IMR-90 (cell line): ENCODE results near the gene RPTOR. TPM values are rescaled to one million over a fixed set of nuclear protein-coding genes. Genes with fewer than 3 reads are reported as not detected.

Source experiments
- ATAC-seq: fragments of 200-7000 bp; cut with Tn5 transposase; 2 replicates; pipeline ENCODE4 v1.9.1; 2020; ENCODE audit warnings: low read depth, mild to moderate bottlenecking, moderate library complexity
- BruUV-seq: library from RNA; stranded (reverse); fragments of 400-500 nt; replicated peaks from 2 replicates; lab custom pipeline; 2021; lab: Mats Ljungman, UMichigan
- CTCF ChIA-PET: fragments of 300-600 bp; formaldehyde crosslinking; extraction: SDS; loops from one replicate; lab custom pipeline; 2021; ENCODE audit warnings: antibody characterized with exemption; lab: Yijun Ruan, JAX
- POLR2A ChIA-PET: fragments of 300-600 bp; sonication (Branson Sonifier 250); formaldehyde crosslinking; loops from one replicate; lab custom pipeline; 2022; ENCODE audit warnings: antibody characterized with exemption; ENCODE audit not compliant: unreplicated experiment; lab: Charles Lee
- DNase-seq: peaks from one replicate; pipeline ENCODE4 v3.0.0; 2013
- H2AFZ ChIP-seq: replicated peaks from 2 replicates; pipeline ENCODE3; 2013; ENCODE audit warnings: low read length, mild to moderate bottlenecking; ENCODE audit not compliant: poor library complexity
- H2AK5ac ChIP-seq: 2 replicates; pipeline ENCODE4 v1.6.1; 2013; ENCODE audit warnings: low read depth, low read length, inconsistent platforms
- H2AK9ac ChIP-seq: replicated peaks from 2 replicates; pipeline ENCODE3; 2013; ENCODE audit warnings: mild to moderate bottlenecking, low read depth, low read length, moderate library complexity; ENCODE audit not compliant: poor library complexity
- H2BK120ac ChIP-seq: 2 replicates; pipeline ENCODE4 v1.6.1; 2013; ENCODE audit warnings: low read depth, low read length, inconsistent platforms
- H2BK15ac ChIP-seq: 3 replicates; pipeline ENCODE4 v1.6.1; 2013; ENCODE audit warnings: low read depth, low read length, inconsistent platforms
- H2BK20ac ChIP-seq: 2 replicates; pipeline ENCODE4 v1.6.1; 2013; ENCODE audit warnings: low read depth, mild to moderate bottlenecking, inconsistent platforms, low read length, moderate library complexity
- H2BK5ac ChIP-seq: 2 replicates; pipeline ENCODE4 v1.6.1; 2013; ENCODE audit warnings: mild to moderate bottlenecking, low read depth, low read length, inconsistent platforms; ENCODE audit not compliant: poor library complexity, severe bottlenecking
- H3K14ac ChIP-seq: replicated peaks from 2 replicates; pipeline ENCODE4 v1.6.1; 2013; ENCODE audit warnings: low read depth, low read length, inconsistent platforms
- H3K18ac ChIP-seq: 2 replicates; pipeline ENCODE4 v1.6.1; 2013; ENCODE audit warnings: low read depth, low read length, control low read depth
- H3K23ac ChIP-seq: 2 replicates; pipeline ENCODE4 v1.6.1; 2013; ENCODE audit warnings: low read depth, low read length, inconsistent platforms
- H3K27ac ChIP-seq: 2 replicates; pipeline ENCODE4 v1.5.1; 2013; ENCODE audit warnings: mild to moderate bottlenecking, control low read depth, low read length; ENCODE audit not compliant: insufficient read depth
- H3K27me3 ChIP-seq: 2 replicates; pipeline ENCODE4 v1.6.1; 2013; ENCODE audit warnings: low read length; ENCODE audit not compliant: control insufficient read depth, insufficient read depth
- H3K36me3 ChIP-seq: 2 replicates; pipeline ENCODE4 v1.6.1; 2013; ENCODE audit warnings: low read length, mixed read lengths; ENCODE audit not compliant: control insufficient read depth, insufficient read depth
- H3K4ac ChIP-seq: 2 replicates; pipeline ENCODE4 v1.6.1; 2013; ENCODE audit warnings: low read depth, low read length, inconsistent platforms
- H3K4me1 ChIP-seq: 2 replicates; pipeline ENCODE4 v1.6.1; 2013; ENCODE audit warnings: low read length, mixed read lengths; ENCODE audit not compliant: control insufficient read depth, insufficient read depth
- H3K4me2 ChIP-seq: 2 replicates; pipeline ENCODE4 v1.6.1; 2013; ENCODE audit warnings: low read depth, mild to moderate bottlenecking, control low read depth, low read length, moderate library complexity
- H3K4me3 ChIP-seq: 2 replicates; pipeline ENCODE4 v1.5.1; 2013; ENCODE audit warnings: low read depth, mild to moderate bottlenecking, control low read depth, low read length, moderate library complexity; ENCODE audit not compliant: insufficient read depth
- H3K56ac ChIP-seq: 2 replicates; pipeline ENCODE4 v1.6.1; 2013; ENCODE audit warnings: low read length, inconsistent platforms; ENCODE audit not compliant: insufficient read depth; ENCODE audit errors: extremely low read depth
- H3K79me1 ChIP-seq, 2 experiments: 2 replicates each; pipeline ENCODE4 v1.6.1; 2013; ENCODE audit warnings: low read length in 2 of 2, inconsistent platforms in 1 of 2, low read depth in 1 of 2
- H3K9ac ChIP-seq: 2 replicates; pipeline ENCODE4 v1.6.1; 2013; ENCODE audit warnings: low read depth, low read length, control low read depth
- H3K9me1 ChIP-seq: 2 replicates; pipeline ENCODE4 v1.6.1; 2013; ENCODE audit warnings: low read length, inconsistent platforms; ENCODE audit not compliant: insufficient read depth
- H3K9me3 ChIP-seq: 2 replicates; pipeline ENCODE4 v1.6.1; 2013; ENCODE audit warnings: low read length; ENCODE audit not compliant: control insufficient read depth, insufficient read depth
- H4K20me1 ChIP-seq: 2 replicates; pipeline ENCODE4 v1.6.1; 2013; ENCODE audit warnings: low read length, inconsistent platforms; ENCODE audit not compliant: insufficient read depth
- H4K5ac ChIP-seq: 2 replicates; pipeline ENCODE4 v1.6.1; 2013; ENCODE audit warnings: mild to moderate bottlenecking, low read depth, low read length, control low read depth
- H4K8ac ChIP-seq, 2 experiments: 2 replicates each; pipeline ENCODE4 v1.6.1; 2013; ENCODE audit warnings: low read depth in 2 of 2, low read length in 2 of 2, control low read depth in 1 of 2, inconsistent platforms in 1 of 2
- H4K91ac ChIP-seq: 2 replicates; pipeline ENCODE4 v1.6.1; 2013; ENCODE audit warnings: low read depth, low read length, inconsistent platforms; ENCODE audit not compliant: insufficient read depth
- CEBPB ChIP-seq: IDR thresholded peaks from 2 replicates; pipeline ENCODE4 v1.6.1; 2012; ENCODE audit warnings: low read depth, low read length, improper control_type of control experiment
- FOS ChIP-seq: fragments of 150-350 bp; IDR thresholded peaks from 2 replicates; pipeline ENCODE4 v1.6.1; 2016; ENCODE audit warnings: low read depth, low read length
- MAFK ChIP-seq: IDR thresholded peaks from 2 replicates; pipeline ENCODE4 v1.6.1; 2012; ENCODE audit warnings: low read depth, low read length, improper control_type of control experiment
- MAZ ChIP-seq: IDR thresholded peaks from 2 replicates; pipeline ENCODE4 v1.6.1; 2012; ENCODE audit warnings: low read depth, mild to moderate bottlenecking, low read length, improper control_type of control experiment, moderate library complexity, borderline replicate concordance
- MXI1 ChIP-seq: IDR thresholded peaks from 2 replicates; pipeline ENCODE4 v1.6.1; 2012; ENCODE audit warnings: low read depth, mild to moderate bottlenecking, low read length, moderate library complexity, borderline replicate concordance
- NFE2L2 ChIP-seq: fragments of 150-350 bp; IDR thresholded peaks from 2 replicates; pipeline ENCODE4 v1.6.1; 2016; ENCODE audit warnings: low read depth, mild to moderate bottlenecking, low read length
- SMC3 ChIP-seq: fragments of 150-350 bp; IDR thresholded peaks from 2 replicates; pipeline ENCODE4 v1.6.1; 2016; ENCODE audit warnings: low read depth, mild to moderate bottlenecking, antibody characterized with exemption, low read length, moderate library complexity
- WGBS, 2 experiments: methylation state at CpG; one replicate each; pipeline versions ENCODE4 v1.1.5 to v1.1.7; 2013; ENCODE audit warnings: missing lambda C conversion rate in 2 of 2; ENCODE audit not compliant: insufficient read length in 1 of 2; ENCODE audit errors: extremely low coverage in 2 of 2; 5-methylcytosine and 5-hydroxymethylcytosine counted together
- dilution Hi-C: fragments of 300-500 bp; cut with HindIII; formaldehyde crosslinking; loops from one replicate; pipeline ENCODE4 v1.14.3; 2018; ENCODE audit warnings: low sequenced_read_pairs; ENCODE audit not compliant: unreplicated experiment
- in situ Hi-C: fragments of 300-500 bp; cut with MboI; formaldehyde crosslinking; loops from 3 replicates; pipeline ENCODE4 v1.14.3; 2019; ENCODE audit warnings: low sequenced_read_pairs, inconsistent platforms, mixed read lengths
- intact Hi-C: fragments of 100-400 bp; cut with micrococcal nuclease; formaldehyde crosslinking; loops from 2 replicates; pipeline ENCODE4 v1.10.0; 2022
- polyA plus RNA-seq, 3 experiments: library from polyadenylated mRNA; depleted of rRNA; stranded (reverse); fragments of >200 nt; gene quantifications; 2 replicates each; pipeline ENCODE4 v1.2.3, GENCODE V29; 2012; ENCODE audit warnings: low replicate concordance in 1 of 3
- total RNA-seq: library from RNA; depleted of rRNA; stranded (reverse); fragments of >200 nt; gene quantifications from 2 replicates; pipeline ENCODE4 v1.2.3, GENCODE V29; 2012
- TF ChIP-seq, protein P1 (sequence below): fragments of 150-350 bp; IDR thresholded peaks from 2 replicates; pipeline ENCODE4 v1.6.1; 2017; ENCODE audit warnings: mild to moderate bottlenecking, antibody characterized with exemption, low read length, low read depth

The RPTOR gene
- total and polyA plus RNA-seq, 2 of the 4 experiments (the other 2 are of a cell fraction) = 10.8 to 14.7 TPM

DNA sequence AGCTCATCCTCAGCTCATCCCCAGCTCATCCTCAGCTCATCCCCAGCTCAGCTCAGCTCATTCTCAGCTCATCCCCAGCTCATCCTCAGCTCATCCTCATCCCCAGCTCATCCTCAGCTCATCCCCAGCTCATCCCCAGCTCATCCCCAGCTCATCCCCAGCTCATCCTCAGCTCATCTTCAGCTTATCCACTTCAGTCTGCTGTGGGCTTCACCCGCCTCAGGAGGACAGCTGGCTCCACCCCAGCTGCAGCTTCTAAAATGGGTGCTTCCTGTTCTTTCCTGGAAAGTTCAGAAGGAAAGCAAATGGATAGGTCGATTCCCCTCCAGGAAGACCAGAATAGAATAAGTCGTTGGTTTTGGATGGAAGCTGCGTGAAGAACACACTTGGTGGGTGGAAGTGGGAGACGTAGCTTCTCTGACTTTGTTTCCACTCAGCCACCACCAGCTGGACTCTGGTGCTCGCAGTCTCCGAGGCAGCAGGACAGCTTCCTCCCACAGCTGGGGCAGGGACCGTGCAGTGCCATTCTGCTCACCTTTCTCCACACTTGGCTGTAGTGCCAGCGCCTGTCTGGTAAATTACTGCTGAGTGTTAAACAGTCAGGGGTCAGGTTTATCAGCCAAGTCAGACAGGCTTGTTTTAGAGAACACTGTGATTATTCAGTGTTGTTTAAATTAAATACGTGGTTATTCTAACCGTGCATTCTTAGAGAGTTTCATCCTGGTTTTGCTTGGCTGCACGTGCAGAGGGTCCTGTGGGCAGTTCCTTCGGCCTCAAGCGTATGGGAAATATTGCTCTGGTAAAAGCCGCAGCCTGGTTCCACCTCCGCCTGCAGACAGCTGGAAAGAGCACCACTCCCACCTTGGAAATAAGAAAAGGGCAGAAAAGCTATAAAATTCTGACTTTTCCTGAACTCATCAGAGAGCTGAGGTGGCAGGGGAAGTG is 386.0 kb downstream of the RPTOR start (continued):
- no peak for TF ChIP-seq MAZ

DNA sequence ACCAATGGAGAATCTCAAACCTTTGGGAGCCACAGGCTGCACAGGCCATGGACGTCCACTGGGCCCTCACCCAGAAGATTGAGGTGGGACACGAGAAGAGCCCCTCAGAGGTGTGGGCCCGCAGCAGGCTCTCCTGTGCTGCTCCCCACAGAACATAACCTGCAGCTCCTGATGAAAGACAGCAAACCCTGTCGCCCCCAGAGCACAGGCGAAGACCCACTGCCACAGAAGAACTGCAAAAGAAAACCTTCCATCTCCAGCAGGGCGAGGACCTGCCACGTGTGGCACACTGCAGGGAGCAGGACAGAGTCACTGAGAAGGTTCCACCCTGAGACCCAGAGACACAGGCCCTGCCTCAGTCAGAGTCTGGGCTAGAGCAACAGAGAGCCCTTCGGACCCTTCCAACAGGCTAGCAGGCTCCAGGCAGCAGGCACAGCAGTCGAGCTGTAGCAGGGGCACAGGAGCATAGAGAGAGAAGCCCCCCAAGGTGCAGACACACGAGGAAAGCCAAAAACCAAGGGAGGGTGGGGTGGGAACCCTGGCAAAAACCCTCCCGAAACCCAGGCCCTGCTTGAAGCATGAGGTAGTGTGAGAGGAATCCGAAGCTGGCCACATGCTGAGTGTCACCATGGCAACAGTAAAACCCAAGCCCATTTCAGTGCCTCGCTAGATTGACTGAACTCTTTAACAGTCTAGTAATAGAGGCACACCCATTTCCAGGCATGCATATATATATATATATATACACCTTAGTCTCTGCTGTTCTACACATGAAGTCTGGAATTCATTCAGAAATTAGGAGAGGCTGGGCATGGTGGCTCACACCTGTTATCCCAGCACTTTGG is 387.0 kb downstream of the RPTOR start:
- Histone ChIP-seq H3K23ac (no peak overlapping the region), H3K14ac (peak overlapping the region; percentile 8; the same call in 1 of the 2 replicates), H3K4me3 (no peak overlapping the region), H3K56ac (no peak overlapping the region), H2AK5ac (peak overlapping the region; percentile 45; the same call in 1 of the 2 replicates), H4K5ac (no peak overlapping the region), H3K79me1 (no peaks in the 10 kb centered on the region), H3K4me1 (peaks cover 3% of the 10 kb centered on the region; the same call in 1 of the 2 replicates), H2BK5ac (no peak overlapping the region), H4K20me1 (no peaks in the 10 kb centered on the region), H3K4me2 (no peak overlapping the region), H2AK9ac (peak overlapping the region; percentile 83), H3K36me3 (peaks cover 13% of the 10 kb centered on the region), H3K9me3 (no peaks in the 10 kb centered on the region), H2BK120ac (0 out of 2 replicates have a peak overlapping the region, but pooled peaks have one; percentile 26), H2BK20ac (no peak overlapping the region), H3K4ac (no peak overlapping the region), H2AFZ (peak overlapping the region; percentile 24), H3K18ac (no peak overlapping the region), H4K8ac (no peak overlapping the region), H3K27me3 (no peaks in the 10 kb centered on the region), H4K91ac (no peak overlapping the region), H3K9me1 (peaks cover 16% of the 10 kb centered on the region), H3K27ac (no peak overlapping the region), H3K9ac (no peak overlapping the region), H2BK15ac (no peak overlapping the region)
- intact Hi-C loops = no loop called here
- in situ Hi-C loops = no loop called here
- ChIA-PET POLR2A (no interaction called here), CTCF (interaction anchor here (1.3 kb wide), 1 partner anchor 10 kb away, joined by 3 read pairs; no protein-coding TSS in a partner anchor)
- dilution Hi-C loops = no loop called here
- DNase-seq (peak; percentile 75), ATAC-seq (peak; percentile 93)
- TF ChIP-seq, protein P1, sequence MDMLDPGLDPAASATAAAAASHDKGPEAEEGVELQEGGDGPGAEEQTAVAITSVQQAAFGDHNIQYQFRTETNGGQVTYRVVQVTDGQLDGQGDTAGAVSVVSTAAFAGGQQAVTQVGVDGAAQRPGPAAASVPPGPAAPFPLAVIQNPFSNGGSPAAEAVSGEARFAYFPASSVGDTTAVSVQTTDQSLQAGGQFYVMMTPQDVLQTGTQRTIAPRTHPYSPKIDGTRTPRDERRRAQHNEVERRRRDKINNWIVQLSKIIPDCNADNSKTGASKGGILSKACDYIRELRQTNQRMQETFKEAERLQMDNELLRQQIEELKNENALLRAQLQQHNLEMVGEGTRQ = peak; percentile 54
- TF ChIP-seq CEBPB (no peak), FOS (no peak), SMC3 (no peak), MAFK (no peak), NFE2L2 (no peak), MXI1 (peak; percentile 50; the same call in 1 of the 2 replicates)
- BruUV-seq = no TSS peak
- WGBS, 2 experiments = 100% methylated on average over 2 of the region's 13 CpGs; no CpG with 5 or more reads in 1 of the 2 experiments
